ENCODE data around the gene RAD51B.
A peak's percentile ranks its signal among the peaks of the same experiment; 100 is the strongest.
"Not testable (repeated sequence)": the region's sequence is repeated elsewhere in the genome, so short reads cannot be mapped to it uniquely, and the experiment has no call there.

Gene RAD51B

GRCh38 chr14:67987606-67988005 lies 168.0 kb downstream of the RAD51B start:
- no peak for DNase-seq

- DNase-seq: not testable (repeated sequence)
Measured at GRCh38 chr14:67988210-67988609, 168.6 kb downstream of the RAD51B start.

GRCh38 chr14:67990576-67990975 lies 171.0 kb downstream of the RAD51B start:
- DNase-seq: no peak

- no peak for DNase-seq
Measured at GRCh38 chr14:67994531-67994930, 175.0 kb downstream of the RAD51B start.

GRCh38 chr14:67996235-67996634 lies 176.7 kb downstream of the RAD51B start:
- DNase-seq: no peak

GRCh38 chr14:67998834-67999233 lies 179.3 kb downstream of the RAD51B start:
- no peak for DNase-seq

GRCh38 chr14:67999290-67999689 lies 179.7 kb downstream of the RAD51B start:
- DNase-seq: no peak

GRCh38 chr14:67999705-68000384 lies 180.3 kb downstream of the RAD51B start:
- no peak for DNase-seq

GRCh38 chr14:68000511-68000910 lies 180.9 kb downstream of the RAD51B start:
- no peak for DNase-seq

GRCh38 chr14:68008491-68008890 lies 188.9 kb downstream of the RAD51B start:
- DNase-seq: no peak

- DNase-seq: no peak
Measured at GRCh38 chr14:68011406-68012028, 191.9 kb downstream of the RAD51B start.

- no peak for DNase-seq
Measured at GRCh38 chr14:68012871-68013270, 193.3 kb downstream of the RAD51B start.

GRCh38 chr14:68013326-68013725 lies 193.7 kb downstream of the RAD51B start:
- DNase-seq: no peak

- no peak for DNase-seq
Measured at GRCh38 chr14:68014771-68015170, 195.2 kb downstream of the RAD51B start.

GRCh38 chr14:68015356-68016254 lies 196.0 kb downstream of the RAD51B start:
- DNase-seq: no peak

GRCh38 chr14:68016255-68016914 lies 196.8 kb downstream of the RAD51B start:
- no peak for DNase-seq

GRCh38 chr14:68018598-68018997 lies 199.0 kb downstream of the RAD51B start:
- DNase-seq: no peak

GRCh38 chr14:68020493-68020892 lies 200.9 kb downstream of the RAD51B start:
- no peak for DNase-seq

- DNase-seq: peak; percentile 37
Measured at GRCh38 chr14:68020999-68021663, 201.6 kb downstream of the RAD51B start.

- no peak for DNase-seq
Measured at GRCh38 chr14:68027276-68027675, 207.7 kb downstream of the RAD51B start.

GRCh38 chr14:68028075-68028474 lies 208.5 kb downstream of the RAD51B start:
- DNase-seq: no peak

- DNase-seq: not testable (repeated sequence)
Measured at GRCh38 chr14:68031011-68031410, 211.4 kb downstream of the RAD51B start.

- DNase-seq: no peak
Measured at GRCh38 chr14:68032154-68032553, 212.6 kb downstream of the RAD51B start.
